A673 (cell line): ENCODE measurements around the gene RIMS4.
A peak's percentile ranks its signal among the peaks of the same experiment; 100 is the strongest.

ENCODE experiments used
- CTCF ChIP-seq: fragments of 300-800, 200-600 bp; sonication (generic); conservative IDR thresholded peaks from 2 replicates; pipeline ENCODE4 v1.5.1; 2017; ENCODE audit warnings: low read depth, mild to moderate bottlenecking, antibody characterized with exemption, low read length, moderate library complexity, mixed read lengths
- EZH2 ChIP-seq: fragments of 200-600 bp; sonication (generic); IDR thresholded peaks from 2 replicates; pipeline ENCODE4 v1.6.1; 2017; ENCODE audit warnings: borderline replicate concordance, low read depth, mild to moderate bottlenecking, mixed read lengths, antibody characterized with exemption, low read length; ENCODE audit not compliant: poor library complexity, severe bottlenecking

GRCh38 chr20:44747166-44748004 lies 63.0 kb downstream of the RIMS4 start:
- peak; percentile 82 for TF ChIP-seq CTCF
- TF ChIP-seq EZH2, result no peak
